Loucy (cell line): ENCODE results near the gene ZNF516.

Experiments used
- H2AFZ ChIP-seq: fragments of 200-600 bp; sonication (generic); 2 replicates; pipeline ENCODE4 v1.6.0; 2016; ENCODE audit warnings: antibody characterized with exemption, mild to moderate bottlenecking, low read length, moderate library complexity
- H3F3A ChIP-seq: fragments of 200-600 bp; 2 replicates; pipeline ENCODE4 v1.6.0; 2016; ENCODE audit warnings: antibody characterized with exemption, low read depth, mild to moderate bottlenecking
- H3K27me3 ChIP-seq: fragments of 200-600 bp; sonication (generic); 2 replicates; pipeline ENCODE4 v1.6.1; 2014; ENCODE audit warnings: low read length, mild to moderate bottlenecking; ENCODE audit not compliant: insufficient read depth, poor library complexity, severe bottlenecking
- H3K36me3 ChIP-seq: fragments of 200-600 bp; sonication (generic); 2 replicates; pipeline ENCODE4 v1.6.1; 2016; ENCODE audit warnings: low read length; ENCODE audit not compliant: insufficient read depth
- H3K4me1 ChIP-seq: fragments of 200-600 bp; sonication (generic); 2 replicates; pipeline ENCODE4 v1.5.1; 2014; ENCODE audit warnings: low read length, mild to moderate bottlenecking; ENCODE audit not compliant: insufficient read depth, poor library complexity, severe bottlenecking
- H3K4me2 ChIP-seq: fragments of 200-600 bp; sonication (generic); 2 replicates; pipeline ENCODE4 v1.6.0; 2014; ENCODE audit warnings: antibody characterized with exemption, low read length, low read depth, mild to moderate bottlenecking; ENCODE audit not compliant: poor library complexity, severe bottlenecking
- H3K4me3 ChIP-seq: fragments of 200-600 bp; sonication (generic); 2 replicates; pipeline ENCODE4 v1.5.1; 2014; ENCODE audit warnings: low read length, mild to moderate bottlenecking, mixed read lengths; ENCODE audit not compliant: poor library complexity, severe bottlenecking
- H3K79me2 ChIP-seq: fragments of 200-600 bp; sonication (generic); 2 replicates; pipeline ENCODE4 v1.6.1; 2014; ENCODE audit warnings: low read length; ENCODE audit not compliant: insufficient read depth
- H3K9ac ChIP-seq: fragments of 200-600 bp; sonication (generic); 2 replicates; pipeline ENCODE4 v1.6.0; 2014; ENCODE audit warnings: mild to moderate bottlenecking, low read depth, low read length, moderate library complexity; ENCODE audit not compliant: poor library complexity, severe bottlenecking
- H3K9me2 ChIP-seq: fragments of 200-600 bp; sonication (generic); replicated peaks from 2 replicates; pipeline ENCODE4 v1.6.1; 2016; ENCODE audit warnings: low read depth, low read length, mixed read lengths
- H3K9me3 ChIP-seq: fragments of 200-600 bp; sonication (generic); 2 replicates; pipeline ENCODE4 v1.6.1; 2014; ENCODE audit warnings: mild to moderate bottlenecking, antibody characterized with exemption, low read length, low read depth; ENCODE audit not compliant: insufficient read depth
- H4K20me1 ChIP-seq: fragments of 200-600 bp; sonication (generic); 2 replicates; pipeline ENCODE4 v1.6.0; 2014; ENCODE audit warnings: antibody characterized with exemption, low read length, mild to moderate bottlenecking; ENCODE audit not compliant: insufficient read depth, poor library complexity, severe bottlenecking
- CTCF ChIP-seq: fragments of 200-600 bp; sonication (generic); conservative IDR thresholded peaks from 2 replicates; pipeline ENCODE4 v1.5.1; 2014; ENCODE audit warnings: mild to moderate bottlenecking, antibody characterized with exemption, low read length
- EZH2phosphoT487 ChIP-seq: fragments of 200-600 bp; IDR thresholded peaks from 2 replicates; pipeline ENCODE4 v1.6.1; 2018; ENCODE audit warnings: antibody characterized with exemption, mild to moderate bottlenecking, moderate library complexity, borderline replicate concordance

The ZNF516 gene

GRCh38 chr18:76364282-76365259, 130.5 kb downstream of the ZNF516 start:
- no peaks in the 10 kb centered on the region for H3K9me3 ChIP-seq
- H2AFZ ChIP-seq, result no peak overlapping the region
- no peaks in the 10 kb centered on the region for H3K9me2 ChIP-seq
- no peaks in the 10 kb centered on the region for H3K36me3 ChIP-seq
- no peaks in the 10 kb centered on the region for H3K27me3 ChIP-seq
- H3K4me3 ChIP-seq, result no peak overlapping the region
- no peak overlapping the region for H3K4me2 ChIP-seq
- H3F3A ChIP-seq, result no peaks in the 10 kb centered on the region
- no peaks in the 10 kb centered on the region for H4K20me1 ChIP-seq
- H3K4me1 ChIP-seq, result no peaks in the 10 kb centered on the region
- no peak overlapping the region for H3K9ac ChIP-seq
- H3K79me2 ChIP-seq, result no peaks in the 10 kb centered on the region
- TF ChIP-seq EZH2phosphoT487 (no peak), CTCF (no peak)

DNA sequence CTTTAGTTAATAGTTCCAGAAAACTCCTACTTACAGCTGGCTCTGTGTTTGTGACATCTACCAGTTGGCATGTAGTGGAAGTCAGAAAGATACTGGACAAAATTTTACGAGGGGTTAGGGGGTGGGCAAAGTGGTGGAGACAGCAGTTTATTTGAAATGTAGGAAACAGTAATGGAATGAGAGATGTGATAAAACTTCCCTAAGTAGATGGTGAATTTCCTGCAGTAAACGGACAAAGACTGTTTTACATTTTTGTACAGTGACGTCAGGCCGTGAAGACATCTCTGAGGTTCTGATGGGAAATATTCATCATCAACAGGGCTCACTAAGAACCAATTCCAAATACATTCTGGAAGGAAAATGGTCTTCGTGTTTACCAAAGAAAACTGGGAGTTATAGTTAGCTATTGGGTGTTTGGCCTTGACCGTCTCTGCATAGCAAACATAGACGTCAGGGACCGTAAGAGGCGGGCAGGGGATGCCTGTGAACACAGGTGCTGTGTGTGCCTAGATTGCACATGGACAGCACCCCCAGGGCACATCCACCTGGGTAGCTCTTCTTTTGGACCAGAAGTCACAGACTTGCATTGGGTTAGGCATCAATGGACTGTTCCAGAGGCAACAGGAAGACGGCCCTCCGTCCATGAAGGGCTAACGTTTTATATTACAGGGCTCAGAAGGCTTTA, 131.5 kb downstream of the ZNF516 start:
- TF ChIP-seq EZH2phosphoT487, result no peak
- TF ChIP-seq CTCF, result no peak
- H3K9me2 ChIP-seq, result no peaks in the 10 kb centered on the region
- no peak overlapping the region for H3K4me2 ChIP-seq
- no peaks in the 10 kb centered on the region for H3F3A ChIP-seq
- H3K79me2 ChIP-seq, result no peaks in the 10 kb centered on the region
- no peak overlapping the region for H3K4me3 ChIP-seq
- H3K9me3 ChIP-seq, result no peaks in the 10 kb centered on the region
- no peaks in the 10 kb centered on the region for H3K4me1 ChIP-seq
- H3K9ac ChIP-seq, result no peak overlapping the region
- H4K20me1 ChIP-seq, result no peaks in the 10 kb centered on the region
- H2AFZ ChIP-seq, result no peak overlapping the region
- H3K27me3 ChIP-seq, result no peaks in the 10 kb centered on the region
- H3K36me3 ChIP-seq, result no peaks in the 10 kb centered on the region

GRCh38 chr18:76362676-76363075, 132.4 kb downstream of the ZNF516 start:
- Histone ChIP-seq H3K4me2 (no peak overlapping the region), H4K20me1 (no peaks in the 10 kb centered on the region), H3F3A (no peaks in the 10 kb centered on the region), H3K36me3 (no peaks in the 10 kb centered on the region), H3K4me1 (no peaks in the 10 kb centered on the region), H3K9ac (no peak overlapping the region), H3K27me3 (no peaks in the 10 kb centered on the region), H3K9me2 (no peaks in the 10 kb centered on the region), H2AFZ (no peak overlapping the region), H3K4me3 (no peak overlapping the region), H3K79me2 (no peaks in the 10 kb centered on the region), H3K9me3 (no peaks in the 10 kb centered on the region)
- TF ChIP-seq EZH2phosphoT487, result no peak
- TF ChIP-seq CTCF, result no peak
